Measurements from ENCODE around the gene LIPI.
"Not testable (repeated sequence)": the region's sequence is repeated elsewhere in the genome, so short reads cannot be mapped to it uniquely, and the experiment has no call there.

The LIPI gene

DNA sequence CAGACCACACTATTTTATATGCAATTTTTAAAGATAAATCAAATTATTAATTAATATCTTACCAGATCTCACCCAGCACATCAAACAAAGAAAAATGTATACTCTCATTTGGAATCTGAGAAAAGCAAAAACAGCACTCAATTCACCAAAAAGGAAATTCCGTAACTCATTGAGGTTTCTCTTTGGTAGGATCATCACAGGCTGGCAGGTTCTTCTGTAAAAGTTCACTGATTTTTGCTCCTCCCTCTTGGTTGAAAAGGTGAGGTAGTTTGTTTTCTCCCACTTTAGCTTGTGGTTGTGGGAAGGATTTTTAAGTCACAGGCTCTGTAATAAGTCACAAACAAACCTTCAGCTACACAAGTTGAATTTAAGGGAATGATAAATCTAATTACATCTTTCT lies at the start of gene LIPI:
Gene LIPI (minus strand): TSS at position 218 of the 400 bp plus-strand sequence. CDS start 110 bp downstream, at position 108.
- DNase-seq (ENCODE audit: low read depth) = no peak

DNA sequence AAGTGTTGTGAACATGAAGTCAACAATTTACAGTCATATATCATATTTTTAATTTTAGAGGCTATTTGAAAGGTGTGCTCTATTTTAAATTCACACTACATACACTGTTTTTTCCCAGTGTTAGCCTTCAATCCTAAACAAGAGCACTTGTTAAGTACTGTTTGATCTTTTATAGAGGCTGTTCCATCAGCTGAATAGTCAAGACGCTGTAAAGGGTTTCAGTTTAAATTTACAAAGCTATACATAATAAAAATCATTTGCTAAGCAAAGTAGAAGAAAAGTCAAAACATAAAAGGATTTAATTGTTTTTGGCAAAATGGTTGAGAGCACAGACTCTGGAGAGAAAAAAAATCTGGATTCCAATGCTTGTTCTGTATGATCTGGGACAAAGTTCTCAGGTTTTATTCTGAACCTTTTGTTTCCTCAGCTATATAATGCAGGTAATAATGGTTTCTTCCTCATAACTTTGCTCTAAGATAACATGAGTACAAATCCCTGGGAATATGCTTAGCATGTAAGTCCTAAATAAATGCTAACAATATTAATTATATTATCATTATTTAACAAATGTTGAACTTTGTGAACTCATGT lies 49.5 kb upstream of the LIPI start:
- no peak for DNase-seq (ENCODE audit: low read depth)

DNA sequence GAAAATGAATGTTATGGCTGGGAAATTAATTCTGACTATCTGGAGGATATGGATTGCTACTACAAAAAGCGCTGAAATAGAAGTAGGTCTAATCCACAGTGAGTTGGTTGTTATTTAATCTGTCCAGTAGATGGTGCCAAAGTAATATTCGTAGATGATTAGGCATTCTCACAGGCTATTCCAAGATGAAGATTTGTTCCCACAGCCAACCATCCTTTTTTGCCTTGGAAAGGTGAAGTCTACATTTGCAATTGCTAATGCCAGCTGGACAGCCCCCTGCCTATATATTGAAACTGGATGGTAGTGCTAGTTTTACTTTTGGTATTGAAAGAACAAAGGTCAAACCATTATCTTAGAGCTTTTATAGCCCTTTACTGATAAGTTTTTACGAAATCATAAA lies 49.0 kb upstream of the LIPI start:
- no peak for DNase-seq (ENCODE audit: low read depth)

DNA sequence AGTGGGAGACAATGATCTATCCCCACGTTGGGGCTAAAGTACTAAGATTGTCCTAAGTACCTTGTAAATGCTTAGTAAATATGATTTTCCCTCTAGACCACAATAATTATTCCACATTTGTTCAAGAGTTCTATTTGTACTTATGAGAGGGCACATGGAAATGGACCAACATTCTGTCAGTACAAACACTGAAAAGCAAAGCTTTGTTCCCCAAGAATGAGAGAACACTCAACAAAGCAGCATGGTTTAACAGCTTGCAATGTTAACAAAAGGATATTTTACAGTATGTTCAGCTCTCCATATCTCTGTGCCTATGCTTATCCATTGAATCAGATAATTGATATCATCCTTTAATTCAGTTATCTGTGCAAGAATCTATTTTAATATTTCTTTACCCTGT lies 40.6 kb upstream of the LIPI start:
- DNase-seq (ENCODE audit: low read depth) = no peak

DNA sequence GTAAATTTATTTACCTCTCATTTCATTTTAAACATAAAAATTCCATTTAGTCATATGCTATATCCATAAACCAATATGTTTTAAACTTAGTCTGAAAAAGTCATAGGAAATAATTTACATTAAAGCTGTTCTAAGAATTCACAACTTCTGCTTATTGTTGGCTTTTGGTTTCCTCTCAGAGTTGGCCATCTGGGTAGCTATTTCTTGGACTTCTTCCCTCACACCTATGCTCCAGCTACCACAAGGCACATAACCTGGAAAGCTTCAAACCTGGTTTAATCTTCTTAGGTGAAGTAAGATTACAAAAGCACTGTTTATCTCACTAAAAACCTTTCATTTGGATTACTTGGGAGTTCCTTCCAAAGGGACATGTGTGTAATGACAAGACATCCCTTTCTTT lies 35.0 kb upstream of the LIPI start:
- DNase-seq (ENCODE audit: low read depth) = no peak

DNA sequence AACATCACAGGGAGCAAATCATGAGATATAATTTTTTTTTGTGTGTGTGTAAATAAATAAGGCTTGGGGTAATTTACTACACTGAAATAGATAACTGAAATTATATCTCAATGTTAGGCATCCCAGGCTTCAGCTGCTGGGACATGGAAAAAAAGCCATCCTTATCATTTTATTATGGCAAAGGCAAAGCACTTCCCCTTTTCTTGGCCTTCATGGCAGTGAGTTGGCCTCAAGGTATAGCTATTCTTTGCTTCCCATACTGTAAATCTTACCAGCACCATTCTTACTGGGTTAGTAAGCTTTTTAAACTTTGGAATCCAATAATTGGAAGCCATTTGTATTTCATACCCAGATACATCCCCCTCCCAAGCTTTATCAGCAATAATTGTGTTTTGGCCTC lies 34.2 kb upstream of the LIPI start:
- no peak for DNase-seq (ENCODE audit: low read depth)

DNA sequence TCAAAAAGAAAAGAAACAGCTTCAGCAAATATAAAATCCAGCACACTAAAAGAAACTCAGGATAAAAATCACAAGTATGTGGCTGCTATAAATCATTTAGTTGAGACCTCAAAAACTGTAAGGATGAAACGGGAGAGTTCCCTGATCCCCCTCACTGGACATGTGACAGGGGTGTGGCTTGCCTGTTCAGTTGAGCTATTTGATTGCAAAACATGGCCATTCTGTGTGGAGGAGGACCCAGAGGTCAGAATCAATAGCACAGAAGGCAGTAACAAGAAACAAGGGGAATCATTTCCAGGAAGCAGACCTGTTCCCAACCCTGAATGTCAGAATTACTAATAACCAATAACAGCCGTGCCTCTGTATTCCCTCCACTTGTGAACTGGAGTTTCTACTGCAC lies 33.1 kb upstream of the LIPI start:
- DNase-seq (ENCODE audit: low read depth) = no peak

DNA sequence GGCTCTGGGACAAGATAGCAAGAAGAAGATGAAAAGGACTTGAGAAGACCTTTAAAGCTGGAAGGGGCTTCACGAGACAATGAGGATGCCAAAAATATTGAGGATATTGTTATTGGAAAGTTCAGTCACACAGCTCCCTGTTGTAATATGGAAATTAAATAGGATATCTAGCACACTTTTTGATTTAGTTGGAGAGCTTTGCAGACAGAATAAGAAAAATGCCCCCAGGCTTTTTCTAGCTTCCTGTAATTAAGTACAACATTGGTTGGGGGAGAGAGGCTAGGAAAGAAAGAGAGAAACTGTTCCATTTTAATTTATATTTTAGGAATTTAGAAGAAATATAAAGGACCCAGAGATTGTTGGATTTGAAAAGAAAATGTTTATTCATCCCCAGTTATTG lies 32.7 kb upstream of the LIPI start:
- DNase-seq (ENCODE audit: low read depth) = no peak

DNA sequence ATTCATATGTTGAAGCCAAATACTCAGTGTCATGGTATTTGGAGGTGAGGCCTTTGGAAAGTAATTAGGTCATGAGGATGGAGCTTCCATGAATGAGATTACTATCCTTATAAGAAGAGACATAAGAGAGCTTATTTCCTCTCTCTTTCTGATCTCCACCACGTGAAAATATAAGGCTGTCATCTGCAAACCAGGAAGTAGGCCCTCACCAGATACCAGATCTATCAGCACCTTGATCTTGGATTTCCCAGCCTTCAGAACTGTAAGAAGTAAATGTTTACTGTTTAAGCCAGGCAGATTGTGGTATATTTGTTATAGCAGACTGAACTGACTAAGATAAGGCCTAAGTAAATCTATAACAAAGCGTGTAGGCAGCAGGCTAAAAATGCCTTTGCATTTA lies 30.5 kb upstream of the LIPI start:
- DNase-seq (ENCODE audit: low read depth) = no peak

DNA sequence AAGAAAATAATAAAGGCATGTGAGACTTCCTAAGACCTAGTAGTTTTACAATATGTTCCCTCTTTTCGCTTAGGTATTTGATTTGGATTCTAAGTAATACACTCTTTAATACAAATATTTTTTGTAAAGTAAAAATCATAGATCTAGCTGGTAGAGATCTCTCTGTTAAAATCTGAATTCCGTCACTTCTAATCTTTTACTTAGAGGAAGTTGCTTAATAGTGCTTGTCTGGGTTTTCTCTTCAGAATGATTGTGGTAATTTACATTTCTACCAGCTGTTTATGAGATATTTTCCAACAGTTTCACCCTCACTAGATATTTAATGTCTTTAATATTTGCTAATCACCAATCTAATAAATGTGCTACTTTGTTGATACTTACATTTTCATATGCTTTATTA lies 28.5 kb upstream of the LIPI start:
- DNase-seq (ENCODE audit: low read depth) = no peak

DNA sequence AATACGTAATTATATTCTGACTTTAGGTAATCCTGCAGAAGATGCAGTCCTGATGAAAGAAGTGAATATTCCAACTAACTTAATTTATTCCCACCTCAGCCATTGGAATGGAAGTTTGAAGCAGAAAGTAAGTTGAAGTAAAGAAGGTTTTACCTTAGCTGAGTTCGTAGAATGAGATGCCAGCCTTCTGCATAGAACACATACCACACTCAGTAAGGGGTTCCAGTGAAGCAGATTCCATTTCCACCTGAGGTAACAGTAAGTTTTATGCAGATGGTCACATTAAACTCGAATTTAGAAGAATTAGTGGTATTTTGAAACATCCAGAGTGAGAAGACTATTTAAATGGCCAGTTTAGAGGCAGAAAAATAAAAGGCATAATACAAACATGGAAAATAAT lies 25.4 kb upstream of the LIPI start:
- DNase-seq (ENCODE audit: low read depth) = no peak

DNA sequence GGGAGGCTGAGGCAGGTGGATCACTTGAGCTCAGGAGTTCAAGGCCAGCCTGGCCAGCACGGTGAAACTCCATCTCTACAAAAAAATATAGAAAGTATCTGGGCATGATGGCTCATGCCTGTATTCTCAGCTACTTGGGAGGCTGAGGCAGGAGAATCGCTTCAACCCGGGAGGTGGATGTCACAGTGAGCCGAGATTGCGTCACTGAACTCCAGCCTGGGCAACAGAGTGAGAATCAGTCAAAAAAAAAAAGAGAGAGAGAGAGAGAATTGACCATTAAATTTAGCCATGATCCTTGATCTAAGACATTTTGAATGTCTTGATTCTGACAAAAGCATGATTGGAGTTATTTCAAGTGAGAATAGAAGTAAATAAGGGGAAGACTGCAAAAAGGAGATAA lies 24.3 kb upstream of the LIPI start:
- no peak for DNase-seq (ENCODE audit: low read depth)

DNA sequence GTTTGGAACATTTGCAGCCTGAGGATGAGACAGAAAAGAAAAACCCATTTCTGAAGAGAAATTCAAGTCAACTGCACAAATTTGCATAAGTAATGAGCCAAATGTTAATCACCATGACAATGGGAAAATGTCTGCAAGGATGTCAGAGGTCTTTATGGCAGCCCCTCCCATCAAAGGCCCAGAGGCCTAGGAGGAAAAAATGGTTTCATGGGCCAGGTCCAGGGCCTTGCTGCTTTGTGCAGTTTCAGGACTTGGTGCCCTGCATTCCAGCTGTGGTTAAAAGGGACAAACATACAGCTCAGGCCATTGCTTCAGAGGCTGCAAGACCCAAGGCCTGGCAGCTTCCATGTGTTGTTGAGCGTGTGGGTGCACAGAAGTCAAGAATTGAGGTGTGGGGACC lies 18.6 kb upstream of the LIPI start:
- DNase-seq (ENCODE audit: low read depth) = no peak

DNA sequence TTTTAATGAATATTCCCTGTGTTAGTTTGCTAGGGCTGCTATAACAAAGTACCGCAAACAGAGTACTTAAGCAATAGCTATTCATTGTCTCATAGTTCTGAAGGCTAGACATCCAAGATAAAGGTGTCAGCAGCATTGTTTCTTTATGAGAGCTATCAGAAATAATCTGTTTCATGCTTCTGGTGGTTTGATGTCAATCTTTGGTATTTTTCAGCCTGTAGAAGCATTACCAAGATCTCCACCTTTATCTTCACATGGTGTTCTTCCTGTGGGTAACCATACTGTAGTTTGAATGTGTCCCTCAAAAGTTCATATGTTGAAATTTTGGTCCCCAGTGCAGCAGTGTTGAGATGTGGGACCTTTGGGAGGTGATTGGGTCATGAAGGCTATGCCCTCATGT lies 12.6 kb upstream of the LIPI start:
- DNase-seq (ENCODE audit: low read depth) = no peak

DNA sequence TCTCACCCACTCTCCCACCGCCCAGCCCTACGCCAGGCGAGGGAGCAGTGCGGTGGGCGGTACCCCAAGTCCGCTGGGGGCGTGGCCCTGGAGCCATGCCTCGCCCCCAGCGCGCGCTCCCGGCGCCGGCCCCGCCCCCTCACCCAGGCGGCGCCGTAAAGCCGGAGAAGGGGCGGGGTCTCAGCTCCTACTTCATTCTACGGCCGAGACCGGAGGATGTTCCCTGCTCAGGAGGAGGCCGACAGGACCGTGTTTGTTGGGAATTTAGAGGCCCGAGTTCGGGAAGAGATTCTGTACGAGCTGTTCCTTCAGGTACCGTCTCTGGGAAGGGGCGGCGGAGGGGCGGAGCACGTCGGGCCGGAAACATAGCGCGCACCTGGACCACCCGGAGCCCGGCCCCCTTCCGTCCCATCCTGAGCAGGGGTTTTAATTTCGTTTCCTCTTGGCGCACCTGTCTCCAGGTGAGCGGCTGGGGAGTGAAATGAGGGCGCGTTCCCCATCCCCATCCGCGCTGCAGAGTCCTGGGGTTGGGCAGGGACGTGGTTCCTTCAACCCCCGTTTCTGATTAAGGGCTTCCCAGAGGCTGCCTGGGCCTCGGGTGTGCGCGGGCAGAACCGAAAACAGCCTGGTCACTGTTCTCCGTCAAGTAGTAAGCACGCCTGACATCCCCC lies 5.4 kb upstream of the LIPI start, which contains the start of gene RBM11:
Gene RBM11 (plus strand): TSS at position 187 of the 671 bp plus-strand sequence. CDS start 30 bp downstream, at position 217.
- peak; percentile 54 for DNase-seq (ENCODE audit: low read depth)

DNA sequence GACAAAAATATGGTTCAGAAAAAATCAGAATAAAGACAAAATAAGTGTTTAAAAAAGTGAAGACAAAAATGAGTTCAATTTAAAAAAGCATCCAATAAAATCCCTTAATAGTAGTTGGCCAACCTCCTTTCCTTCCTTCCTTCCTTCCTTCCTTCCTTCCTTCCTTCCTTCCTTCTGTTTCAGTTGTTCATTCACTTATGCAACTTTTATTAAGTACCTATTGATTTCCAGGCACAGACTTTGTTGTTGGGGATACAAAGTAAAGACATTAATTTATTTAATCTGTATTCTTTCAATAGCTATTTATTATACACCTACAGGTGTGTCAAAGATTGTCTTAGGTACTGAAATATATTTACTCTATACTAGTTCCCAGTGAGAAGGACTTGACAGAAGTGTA lies 2.4 kb upstream of the LIPI start:
- DNase-seq (ENCODE audit: low read depth) = no peak

DNA sequence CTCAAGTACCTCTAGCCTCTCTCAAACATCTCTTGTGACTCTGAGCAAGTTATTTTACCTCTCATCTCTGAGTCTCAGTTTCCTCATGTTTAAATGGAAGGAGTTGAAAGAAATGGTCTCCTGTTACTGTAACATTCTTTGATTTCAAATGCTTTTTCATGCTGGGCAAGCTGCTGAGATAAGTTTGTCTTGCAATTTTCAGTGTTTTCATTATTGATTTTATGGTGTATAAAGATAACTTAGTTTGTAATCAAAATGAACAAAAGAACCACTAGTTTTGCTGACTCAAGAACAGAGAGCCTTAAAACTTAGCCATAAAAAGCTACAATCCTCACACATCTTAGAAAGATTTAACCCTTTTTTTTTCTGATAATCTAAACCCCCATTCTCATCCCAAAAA lies 4.5 kb downstream of the LIPI start:
- no peak for DNase-seq (ENCODE audit: low read depth)

DNA sequence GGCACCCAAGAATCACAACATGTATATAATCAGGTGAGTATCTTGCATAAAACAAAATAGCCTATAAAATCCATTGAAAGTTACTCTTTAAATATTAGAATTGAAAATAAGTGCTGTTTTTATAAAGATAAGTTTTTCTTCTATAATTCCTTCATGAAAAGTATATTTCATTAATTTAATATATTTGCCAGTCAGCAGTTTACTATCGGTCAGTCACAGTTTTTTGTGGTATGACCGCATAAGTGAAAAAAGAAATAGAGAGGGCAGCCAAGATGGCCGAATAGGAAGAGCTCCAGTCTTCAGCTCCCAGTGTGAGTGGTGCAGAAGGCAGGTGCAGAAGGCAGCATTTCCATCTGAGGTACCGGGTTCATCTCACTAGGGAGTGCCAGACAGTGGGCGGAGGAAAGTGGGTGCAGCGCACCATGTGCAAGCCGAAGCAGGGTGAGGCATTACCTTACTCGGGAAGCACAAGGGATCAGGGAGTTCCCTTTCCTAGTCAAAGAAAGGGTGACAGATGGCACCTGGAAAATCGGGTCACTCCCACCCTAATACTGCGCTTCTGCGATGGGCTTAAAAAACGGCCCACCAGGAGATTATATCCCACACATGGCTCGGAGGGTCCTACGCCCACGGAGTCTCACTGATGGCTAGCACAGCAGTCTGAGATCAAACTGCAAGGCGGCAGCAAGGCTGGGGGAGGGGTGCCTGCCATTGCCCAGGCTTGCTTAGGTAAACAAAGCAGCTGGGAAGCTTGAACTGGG lies 44.1 kb downstream of the LIPI start:
- not testable (repeated sequence) for DNase-seq (ENCODE audit: low read depth)

DNA sequence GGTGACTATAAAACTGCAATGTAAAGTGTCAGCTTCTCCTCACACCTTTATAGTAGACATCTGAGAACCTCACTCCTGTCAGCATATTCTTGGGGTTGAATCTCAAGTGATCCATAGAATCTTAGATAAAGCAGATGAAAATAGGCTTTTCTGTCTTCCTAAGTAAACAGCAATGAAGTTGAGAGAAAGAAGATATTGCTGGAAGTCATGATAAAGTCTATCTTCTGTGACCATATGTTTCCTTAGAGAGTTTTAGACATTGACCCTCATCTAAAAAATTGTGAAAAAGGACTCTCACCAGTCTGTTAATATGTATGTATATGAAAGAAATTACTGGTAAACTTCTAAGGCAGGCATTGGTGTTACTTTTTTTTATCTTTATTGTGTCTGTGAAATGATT lies 66.8 kb downstream of the LIPI start:
- no peak for DNase-seq (ENCODE audit: low read depth)

DNA sequence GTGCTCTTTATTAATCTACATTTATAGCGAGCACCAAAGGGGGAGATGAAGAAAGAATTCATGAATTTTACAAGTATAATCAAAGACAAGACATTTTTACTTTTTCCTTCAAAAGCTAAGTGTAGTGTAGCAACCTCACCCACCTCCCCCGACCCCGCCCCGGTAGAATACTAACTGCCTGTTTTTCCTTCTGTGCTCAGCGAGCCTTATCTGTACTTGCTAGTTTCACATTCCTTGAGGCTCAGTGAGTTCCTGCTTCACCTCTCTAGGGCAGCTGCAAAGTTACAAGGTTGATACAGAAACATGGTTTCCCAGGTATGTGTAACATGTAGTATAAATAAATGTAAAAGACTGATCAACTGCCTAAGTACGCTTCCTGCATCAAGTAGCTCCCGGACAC lies 86.5 kb downstream of the LIPI start:
- no peak for DNase-seq (ENCODE audit: low read depth)

DNA sequence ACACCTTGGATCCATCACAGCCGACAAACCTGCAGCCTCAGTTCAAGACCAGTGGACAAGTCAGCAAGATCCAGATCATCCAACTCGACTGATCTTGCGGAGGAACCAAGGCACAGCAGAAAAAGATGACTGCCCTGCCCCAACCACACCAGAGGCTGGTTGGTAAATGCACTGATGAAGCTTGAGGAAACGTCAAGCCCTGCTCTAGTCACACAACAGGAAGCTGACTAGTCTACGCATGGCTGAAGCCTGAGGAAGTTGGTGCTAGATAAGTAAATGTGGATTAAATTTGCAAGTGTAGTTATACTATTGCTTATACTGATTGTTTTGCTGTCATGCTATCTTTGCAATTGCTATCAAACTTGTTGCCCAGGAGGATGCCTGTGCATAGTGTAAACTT lies 89.0 kb downstream of the LIPI start:
- no peak for DNase-seq (ENCODE audit: low read depth)

DNA sequence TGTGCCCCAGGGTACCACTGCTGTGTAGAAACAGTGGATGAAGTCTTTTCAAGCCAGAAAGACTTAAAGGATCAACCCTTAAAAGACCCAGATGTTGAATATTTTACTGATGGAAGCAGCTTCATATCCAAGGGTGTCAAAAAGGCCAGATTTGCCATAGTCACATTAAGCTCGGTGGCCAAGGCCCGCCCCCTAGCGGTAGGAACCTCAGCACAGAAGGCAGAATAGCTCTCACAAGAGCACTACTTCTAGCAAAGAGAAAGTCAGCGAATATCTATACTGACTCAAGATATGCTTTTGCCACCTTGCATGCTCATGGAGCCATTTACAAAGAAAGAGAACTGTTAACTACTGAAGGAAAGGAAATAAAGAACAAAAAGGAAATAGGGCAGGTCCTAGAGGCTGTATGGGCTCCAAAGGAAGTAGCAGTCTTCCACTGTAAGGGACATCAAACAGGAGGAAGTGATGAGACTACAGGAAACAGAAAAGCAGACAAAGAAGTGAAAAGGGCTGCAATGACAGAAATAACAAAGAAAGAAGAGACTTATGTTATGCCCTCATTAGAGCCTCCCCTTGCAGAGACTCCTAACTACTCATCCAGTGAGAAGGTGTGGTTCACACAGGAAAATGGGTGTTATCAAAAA lies 90.5 kb downstream of the LIPI start:
- DNase-seq (ENCODE audit: low read depth) = peak; percentile 2

DNA sequence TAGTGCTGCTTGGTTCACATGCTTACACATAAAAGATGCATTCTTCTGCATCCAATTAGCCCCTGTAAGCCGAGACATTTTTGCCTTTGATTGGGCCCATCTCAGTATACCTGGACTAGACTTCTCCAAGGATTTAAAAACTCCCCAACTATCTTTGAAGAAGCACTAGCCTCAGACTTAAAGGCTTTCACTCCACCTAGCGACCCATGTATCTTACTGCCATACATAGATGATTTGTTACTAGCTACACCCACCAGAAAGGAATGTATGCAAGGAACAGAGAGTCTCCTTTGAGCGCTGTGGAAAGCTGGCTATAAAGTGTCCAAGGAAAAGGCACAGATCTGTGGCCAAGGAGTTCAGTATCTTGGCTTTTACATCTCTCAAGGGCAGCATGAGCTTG lies 91.7 kb downstream of the LIPI start:
- no peak for DNase-seq (ENCODE audit: low read depth)

All from stimulated activated CD8-positive, alpha-beta memory T cell treated with anti-CD3 and anti-CD28 coated beads, Interleukin-7, amount 100 ng/mL, for 24 hours (primary cell).